ENCODE results near the gene SNORC. TPM values are rescaled to one million over a fixed set of nuclear protein-coding genes. Genes with fewer than 3 reads are reported as not detected.
A peak's percentile ranks its signal among the peaks of the same experiment; 100 is the strongest.

The SNORC gene
- total and polyA plus RNA-seq, 2 of the 13 experiments (the other 11 are each of a cell fraction or from before 2014, with no cell fraction given): 59.1 to 86.1 TPM

DNA sequence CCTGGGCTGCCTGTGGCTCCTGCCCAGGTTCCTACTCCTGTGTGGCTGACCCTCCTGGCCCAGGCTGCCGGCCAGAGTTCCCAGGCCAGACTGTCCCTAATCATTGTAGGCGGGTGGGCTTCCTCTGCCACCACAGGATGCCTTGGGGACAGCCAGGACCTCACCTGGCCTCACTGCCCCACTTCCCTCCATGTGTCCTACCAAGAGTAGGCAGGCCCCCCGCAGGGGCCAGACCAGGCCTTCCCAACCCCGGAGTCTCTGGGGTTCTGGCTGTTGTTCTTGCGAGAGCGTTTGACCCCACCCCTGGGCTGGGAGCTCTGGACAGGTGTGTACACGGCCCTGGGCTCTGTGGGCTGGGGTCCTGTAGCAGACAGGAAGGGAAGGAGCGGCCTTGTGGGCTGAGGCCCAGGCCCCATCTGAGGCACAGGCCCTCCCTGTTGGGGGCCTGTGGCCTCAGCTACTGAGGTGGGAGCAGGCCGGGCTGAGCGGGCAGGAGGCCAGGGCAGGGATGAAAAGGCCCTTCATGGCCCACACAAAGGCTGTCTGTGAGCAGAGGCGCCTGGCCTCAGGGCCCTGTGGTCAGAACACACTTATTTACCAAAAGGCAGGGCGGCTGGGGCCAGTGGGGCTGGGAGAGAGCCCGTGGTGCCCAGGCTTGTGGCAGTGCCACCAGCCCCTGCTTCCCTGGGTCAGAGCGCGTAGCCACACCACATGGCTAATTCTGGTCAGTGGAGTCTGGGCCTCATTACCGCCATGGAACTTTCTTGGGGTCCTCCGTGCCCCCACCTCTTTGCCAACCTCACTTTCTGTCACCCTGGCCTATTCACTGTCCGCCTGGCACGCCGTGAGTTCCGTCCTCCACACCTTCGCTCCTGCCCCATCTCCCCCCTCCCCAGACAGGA, 2.0 kb downstream of the SNORC start (continued):
- TF ChIP-seq CHD4 (IDR thresholded peaks at IDR 0.05; ENCODE audit: borderline replicate concordance, low read length) (no peak), SUZ12 (IDR thresholded peaks at IDR 0.05; ENCODE audit: low read depth, low read length) (no peak), ZNF317 (CRISPR knock-in tag; IDR thresholded peaks at IDR 0.05) (no peak; the same call in 1 of the 2 replicates), SIX4 (CRISPR knock-in tag; IDR thresholded peaks at IDR 0.05) (no peak), CREM (IDR thresholded peaks at IDR 0.05) (peak; percentile 58; the same call in 1 of the 2 replicates), CREM (CRISPR knock-in tag; IDR thresholded peaks at IDR 0.05) (no peak), NCOR1 (IDR thresholded peaks at IDR 0.05; ENCODE audit: borderline replicate concordance, low read length) (no peak), RCOR2 (CRISPR knock-in tag; IDR thresholded peaks at IDR 0.05) (peak; percentile 74; the same call in 1 of the 2 replicates), ZNF816 (CRISPR knock-in tag; IDR thresholded peaks at IDR 0.05; ENCODE audit: borderline replicate concordance) (no peak), ZNF33A (CRISPR knock-in tag; IDR thresholded peaks at IDR 0.05; ENCODE audit: borderline replicate concordance) (no peak), ZNF616 (CRISPR knock-in tag; IDR thresholded peaks at IDR 0.05; ENCODE audit: low read depth) (no peak), SRSF1 (optimal IDR thresholded peaks at IDR 0.05; ENCODE audit: low read depth, low read length) (no peak)
- TF ChIP-seq, protein P1, sequence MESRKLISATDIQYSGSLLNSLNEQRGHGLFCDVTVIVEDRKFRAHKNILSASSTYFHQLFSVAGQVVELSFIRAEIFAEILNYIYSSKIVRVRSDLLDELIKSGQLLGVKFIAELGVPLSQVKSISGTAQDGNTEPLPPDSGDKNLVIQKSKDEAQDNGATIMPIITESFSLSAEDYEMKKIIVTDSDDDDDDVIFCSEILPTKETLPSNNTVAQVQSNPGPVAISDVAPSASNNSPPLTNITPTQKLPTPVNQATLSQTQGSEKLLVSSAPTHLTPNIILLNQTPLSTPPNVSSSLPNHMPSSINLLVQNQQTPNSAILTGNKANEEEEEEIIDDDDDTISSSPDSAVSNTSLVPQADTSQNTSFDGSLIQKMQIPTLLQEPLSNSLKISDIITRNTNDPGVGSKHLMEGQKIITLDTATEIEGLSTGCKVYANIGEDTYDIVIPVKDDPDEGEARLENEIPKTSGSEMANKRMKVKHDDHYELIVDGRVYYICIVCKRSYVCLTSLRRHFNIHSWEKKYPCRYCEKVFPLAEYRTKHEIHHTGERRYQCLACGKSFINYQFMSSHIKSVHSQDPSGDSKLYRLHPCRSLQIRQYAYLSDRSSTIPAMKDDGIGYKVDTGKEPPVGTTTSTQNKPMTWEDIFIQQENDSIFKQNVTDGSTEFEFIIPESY (CRISPR knock-in tag; IDR thresholded peaks at IDR 0.05): peak; percentile 92
- TF ChIP-seq, protein P2, sequence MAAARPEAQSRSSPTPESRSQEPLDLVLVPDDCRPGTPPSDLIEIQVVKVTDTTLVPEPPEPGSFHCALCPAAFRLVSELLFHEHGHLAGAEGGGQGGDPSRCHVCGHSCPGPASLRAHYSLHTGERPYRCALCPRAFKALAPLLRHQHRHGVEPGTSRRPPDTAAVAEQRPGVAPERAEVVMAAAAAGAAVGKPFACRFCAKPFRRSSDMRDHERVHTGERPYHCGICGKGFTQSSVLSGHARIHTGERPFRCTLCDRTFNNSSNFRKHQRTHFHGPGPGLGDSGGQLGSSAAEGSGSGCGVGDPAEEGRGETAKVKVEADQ (CRISPR knock-in tag; IDR thresholded peaks at IDR 0.05; ENCODE audit: borderline replicate concordance): 0 out of 2 replicates have a peak, but pooled peaks have one; percentile 27
- TF ChIP-seq, protein P3, sequence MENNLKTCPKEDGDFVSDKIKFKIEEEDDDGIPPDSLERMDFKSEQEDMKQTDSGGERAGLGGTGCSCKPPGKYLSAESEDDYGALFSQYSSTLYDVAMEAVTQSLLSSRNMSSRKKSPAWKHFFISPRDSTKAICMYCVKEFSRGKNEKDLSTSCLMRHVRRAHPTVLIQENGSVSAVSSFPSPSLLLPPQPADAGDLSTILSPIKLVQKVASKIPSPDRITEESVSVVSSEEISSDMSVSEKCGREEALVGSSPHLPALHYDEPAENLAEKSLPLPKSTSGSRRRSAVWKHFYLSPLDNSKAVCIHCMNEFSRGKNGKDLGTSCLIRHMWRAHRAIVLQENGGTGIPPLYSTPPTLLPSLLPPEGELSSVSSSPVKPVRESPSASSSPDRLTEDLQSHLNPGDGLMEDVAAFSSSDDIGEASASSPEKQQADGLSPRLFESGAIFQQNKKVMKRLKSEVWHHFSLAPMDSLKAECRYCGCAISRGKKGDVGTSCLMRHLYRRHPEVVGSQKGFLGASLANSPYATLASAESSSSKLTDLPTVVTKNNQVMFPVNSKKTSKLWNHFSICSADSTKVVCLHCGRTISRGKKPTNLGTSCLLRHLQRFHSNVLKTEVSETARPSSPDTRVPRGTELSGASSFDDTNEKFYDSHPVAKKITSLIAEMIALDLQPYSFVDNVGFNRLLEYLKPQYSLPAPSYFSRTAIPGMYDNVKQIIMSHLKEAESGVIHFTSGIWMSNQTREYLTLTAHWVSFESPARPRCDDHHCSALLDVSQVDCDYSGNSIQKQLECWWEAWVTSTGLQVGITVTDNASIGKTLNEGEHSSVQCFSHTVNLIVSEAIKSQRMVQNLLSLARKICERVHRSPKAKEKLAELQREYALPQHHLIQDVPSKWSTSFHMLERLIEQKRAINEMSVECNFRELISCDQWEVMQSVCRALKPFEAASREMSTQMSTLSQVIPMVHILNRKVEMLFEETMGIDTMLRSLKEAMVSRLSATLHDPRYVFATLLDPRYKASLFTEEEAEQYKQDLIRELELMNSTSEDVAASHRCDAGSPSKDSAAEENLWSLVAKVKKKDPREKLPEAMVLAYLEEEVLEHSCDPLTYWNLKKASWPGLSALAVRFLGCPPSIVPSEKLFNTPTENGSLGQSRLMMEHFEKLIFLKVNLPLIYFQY (CRISPR knock-in tag; IDR thresholded peaks at IDR 0.05; ENCODE audit: borderline replicate concordance): no peak
- TF ChIP-seq, protein P4, sequence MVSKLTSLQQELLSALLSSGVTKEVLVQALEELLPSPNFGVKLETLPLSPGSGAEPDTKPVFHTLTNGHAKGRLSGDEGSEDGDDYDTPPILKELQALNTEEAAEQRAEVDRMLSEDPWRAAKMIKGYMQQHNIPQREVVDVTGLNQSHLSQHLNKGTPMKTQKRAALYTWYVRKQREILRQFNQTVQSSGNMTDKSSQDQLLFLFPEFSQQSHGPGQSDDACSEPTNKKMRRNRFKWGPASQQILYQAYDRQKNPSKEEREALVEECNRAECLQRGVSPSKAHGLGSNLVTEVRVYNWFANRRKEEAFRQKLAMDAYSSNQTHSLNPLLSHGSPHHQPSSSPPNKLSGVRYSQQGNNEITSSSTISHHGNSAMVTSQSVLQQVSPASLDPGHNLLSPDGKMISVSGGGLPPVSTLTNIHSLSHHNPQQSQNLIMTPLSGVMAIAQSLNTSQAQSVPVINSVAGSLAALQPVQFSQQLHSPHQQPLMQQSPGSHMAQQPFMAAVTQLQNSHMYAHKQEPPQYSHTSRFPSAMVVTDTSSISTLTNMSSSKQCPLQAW (CRISPR knock-in tag; IDR thresholded peaks at IDR 0.05): no peak
- TF ChIP-seq, protein P5, sequence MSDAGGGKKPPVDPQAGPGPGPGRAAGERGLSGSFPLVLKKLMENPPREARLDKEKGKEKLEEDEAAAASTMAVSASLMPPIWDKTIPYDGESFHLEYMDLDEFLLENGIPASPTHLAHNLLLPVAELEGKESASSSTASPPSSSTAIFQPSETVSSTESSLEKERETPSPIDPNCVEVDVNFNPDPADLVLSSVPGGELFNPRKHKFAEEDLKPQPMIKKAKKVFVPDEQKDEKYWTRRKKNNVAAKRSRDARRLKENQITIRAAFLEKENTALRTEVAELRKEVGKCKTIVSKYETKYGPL (CRISPR knock-in tag; IDR thresholded peaks at IDR 0.05): no peak; the same call in 1 of the 2 replicates
- TF ChIP-seq, protein P6, sequence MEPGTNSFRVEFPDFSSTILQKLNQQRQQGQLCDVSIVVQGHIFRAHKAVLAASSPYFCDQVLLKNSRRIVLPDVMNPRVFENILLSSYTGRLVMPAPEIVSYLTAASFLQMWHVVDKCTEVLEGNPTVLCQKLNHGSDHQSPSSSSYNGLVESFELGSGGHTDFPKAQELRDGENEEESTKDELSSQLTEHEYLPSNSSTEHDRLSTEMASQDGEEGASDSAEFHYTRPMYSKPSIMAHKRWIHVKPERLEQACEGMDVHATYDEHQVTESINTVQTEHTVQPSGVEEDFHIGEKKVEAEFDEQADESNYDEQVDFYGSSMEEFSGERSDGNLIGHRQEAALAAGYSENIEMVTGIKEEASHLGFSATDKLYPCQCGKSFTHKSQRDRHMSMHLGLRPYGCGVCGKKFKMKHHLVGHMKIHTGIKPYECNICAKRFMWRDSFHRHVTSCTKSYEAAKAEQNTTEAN (CRISPR knock-in tag; conservative IDR thresholded peaks at IDR 0.05): peak; percentile 33
